Right ventricle myocardium inferior (tissue), 1 donor: ENCODE measurements around the gene ADGRA1. TPM values are rescaled to one million over a fixed set of nuclear protein-coding genes. Genes with fewer than 3 reads are reported as not detected.
"Not testable (repeated sequence)": the region's sequence is repeated elsewhere in the genome, so short reads cannot be mapped to it uniquely, and the experiment has no call there.

Experiments
- ATAC-seq: fragments of 200-7000 bp; cut with Tn5 transposase; one replicate; pipeline ENCODE4 v1.9.1; 2020; ENCODE audit warnings: mild to moderate bottlenecking, moderate library complexity
- DNase-seq: peaks from one replicate; pipeline ENCODE4 v3.0.0; 2021; ENCODE audit errors: missing footprints
- intact Hi-C: fragments of 100-400 bp; cut with DNase I; formaldehyde crosslinking; loops from one replicate; pipeline ENCODE4 v1.11.0; 2022
- total RNA-seq: library from RNA; stranded (reverse); fragmentation: NEBNext Ultra II Directional; extraction: Animal tissue kit (Norgen Biotek cat#: 25700); gene quantifications from one replicate; pipeline ENCODE4 v1.2.1, GENCODE V29; 2021
- donor health status: DM: no; HTN: yes; CAD: no; lungs with severe emphysema.

ADGRA1 gene
- total RNA-seq, 1 donor from 2014 or later: not detected

DNA sequence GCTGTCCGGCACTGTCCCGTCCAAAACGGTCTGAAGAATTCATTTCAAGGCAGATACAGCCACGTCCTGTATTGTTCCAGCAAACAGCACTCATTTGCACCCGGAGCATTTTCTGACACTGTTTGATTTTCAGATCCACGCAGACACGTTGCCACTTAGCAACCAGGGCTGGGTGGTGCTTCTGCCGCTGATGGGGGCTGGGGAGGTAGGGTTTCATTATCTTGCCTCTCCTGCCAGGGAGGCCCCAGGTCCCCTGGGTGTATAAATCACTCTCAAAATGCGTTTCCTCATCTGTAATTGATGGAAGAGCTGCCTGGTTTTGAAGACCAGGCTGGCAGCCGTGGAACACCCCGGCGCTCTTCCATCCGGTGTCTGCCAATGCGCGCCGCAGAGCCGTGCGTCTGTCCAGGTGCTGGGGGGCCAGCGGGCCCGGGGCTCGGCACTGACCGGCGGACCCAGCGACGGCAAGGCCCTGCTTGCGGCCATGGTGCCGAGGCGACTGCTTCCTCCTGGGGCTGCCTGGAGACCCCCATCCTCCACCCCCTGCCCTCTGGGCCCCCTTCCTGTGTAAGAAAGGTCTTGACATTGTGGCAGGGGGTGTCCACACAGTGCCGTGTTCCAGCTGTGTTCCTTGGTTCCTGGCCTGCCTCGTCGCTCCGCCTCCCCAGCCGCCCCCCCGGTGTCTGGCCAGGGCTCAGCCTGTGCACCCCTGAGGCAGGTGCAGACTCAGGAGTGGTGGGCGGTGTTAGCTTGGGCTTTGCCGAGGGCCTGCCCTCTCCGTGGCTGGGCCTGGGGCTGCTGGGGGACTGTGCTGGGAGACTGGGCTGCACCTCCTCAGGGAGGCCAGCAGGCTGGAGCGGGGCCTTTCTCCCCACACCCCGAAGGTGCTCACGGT is 16.6 kb downstream of the ADGRA1 start:
- intact Hi-C loops: no loop called here
- ATAC-seq (no peak), DNase-seq (no peak)

GRCh38 chr10:133104963-133105640 is 17.4 kb downstream of the ADGRA1 start:
- intact Hi-C loops: no loop called here
- DNase-seq (no peak), ATAC-seq (no peak)

DNA sequence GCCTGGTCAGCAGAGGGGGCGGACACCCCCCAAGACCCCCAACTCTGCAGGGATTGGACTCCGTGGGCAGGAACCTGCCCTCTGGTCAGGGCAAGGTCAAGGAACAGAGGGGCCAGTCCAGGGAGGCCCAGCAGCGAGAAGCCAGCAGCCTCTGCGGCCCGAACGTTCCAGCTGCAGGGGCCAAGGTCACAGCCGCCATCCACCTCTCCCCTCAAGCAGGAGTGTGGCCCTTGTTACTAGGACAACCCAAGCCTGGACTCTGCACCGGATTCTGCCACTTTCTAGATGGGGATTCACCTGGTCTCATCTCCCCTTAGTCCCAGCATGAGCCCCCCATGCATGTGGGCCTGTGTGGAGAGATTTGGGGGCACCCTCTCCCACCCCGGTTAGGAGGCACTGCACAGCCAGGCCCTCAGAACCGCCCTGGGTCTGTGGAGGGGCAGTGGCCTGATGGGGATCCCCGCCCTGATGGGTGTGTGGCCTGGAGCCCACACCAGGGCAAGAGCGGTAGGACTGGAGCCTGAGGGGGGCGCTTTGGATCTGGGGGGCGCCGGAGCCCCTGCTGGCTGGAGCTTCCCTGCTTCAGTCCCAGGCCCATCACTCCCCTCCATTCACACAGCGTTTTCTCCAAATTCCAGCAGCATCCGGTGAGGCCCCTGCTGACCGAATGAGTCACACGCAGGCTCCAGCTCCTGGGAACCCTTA is 18.1 kb downstream of the ADGRA1 start:
- ATAC-seq: no peak
- intact Hi-C loops: no loop called here
- no peak for DNase-seq

DNA sequence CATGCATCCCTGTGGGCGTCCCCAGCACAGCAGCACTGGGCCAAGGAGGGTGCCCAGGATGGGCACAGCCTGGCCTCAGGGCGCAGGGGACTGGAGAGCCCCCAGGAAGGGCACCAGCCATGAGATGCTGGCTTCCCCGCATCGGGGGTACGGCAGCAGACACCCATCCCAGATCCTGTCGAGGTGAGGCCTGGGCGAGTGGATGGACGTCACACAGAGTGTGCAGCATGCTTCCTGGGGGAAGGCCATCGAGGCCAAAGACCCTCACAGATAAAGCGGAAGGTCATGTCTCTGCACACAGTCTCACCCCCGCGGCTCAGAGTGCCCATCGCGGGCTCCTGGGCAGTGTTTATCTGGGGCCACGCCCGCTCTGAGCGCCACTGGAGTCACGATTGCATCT is 18.8 kb downstream of the ADGRA1 start:
- intact Hi-C loops: no loop called here
- DNase-seq (no peak), ATAC-seq (no peak)

DNA sequence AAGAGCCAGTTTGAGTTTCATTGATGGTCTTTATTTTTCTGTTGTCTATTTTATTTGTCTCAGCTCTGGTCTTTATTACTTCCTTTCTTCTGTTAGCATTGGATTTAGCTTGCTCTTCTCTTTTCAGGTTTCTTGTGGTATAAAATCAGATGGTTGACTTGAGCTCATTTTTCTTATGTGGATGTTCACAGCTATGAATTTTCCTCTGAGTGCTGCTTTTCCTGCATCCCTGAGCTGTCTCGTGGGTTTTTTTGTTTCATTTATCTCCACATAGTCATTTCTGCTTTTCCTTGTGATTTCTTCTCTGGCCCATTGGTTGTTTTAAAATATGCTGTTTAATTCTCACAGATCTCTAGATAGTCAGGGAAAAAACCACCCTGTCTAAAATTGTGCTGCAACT is 19.7 kb downstream of the ADGRA1 start:
- intact Hi-C loops: no loop called here
- ATAC-seq (no peak), DNase-seq (no peak)

DNA sequence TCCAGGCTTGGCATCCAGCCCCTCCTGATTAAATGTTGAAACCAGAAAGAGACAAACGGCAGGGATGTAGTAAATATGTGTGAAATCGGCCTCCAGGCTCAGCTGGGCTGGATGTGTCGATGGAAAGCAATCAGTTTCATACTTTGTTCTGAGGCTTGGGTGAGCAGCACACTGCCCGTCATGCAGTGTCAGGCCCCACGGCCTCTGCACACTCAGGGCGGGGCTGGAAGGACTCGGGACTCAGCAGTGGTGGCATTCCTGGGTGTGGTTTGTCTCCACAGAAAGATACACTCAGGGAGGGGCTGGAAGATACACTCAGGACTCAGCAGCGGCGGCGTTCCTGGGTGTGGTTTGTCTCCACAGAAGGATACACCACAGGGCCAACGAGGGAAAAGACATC is 22.0 kb downstream of the ADGRA1 start:
- intact Hi-C loops: no loop called here
- ATAC-seq (no peak), DNase-seq (no peak)

GRCh38 chr10:133110133-133110532 is 22.4 kb downstream of the ADGRA1 start:
- peak; percentile 33 for ATAC-seq
- intact Hi-C loops: no loop called here
- no peak for DNase-seq

GRCh38 chr10:133110609-133111275 is 23.0 kb downstream of the ADGRA1 start:
- DNase-seq (no peak), ATAC-seq (no peak)
- intact Hi-C loops: no loop called here

- intact Hi-C loops, ATAC-seq: not testable (repeated sequence)
- DNase-seq: peak; percentile 80
These were observed 23.9 kb downstream of the ADGRA1 start for GRCh38 chr10:133111640-133112039.

DNA sequence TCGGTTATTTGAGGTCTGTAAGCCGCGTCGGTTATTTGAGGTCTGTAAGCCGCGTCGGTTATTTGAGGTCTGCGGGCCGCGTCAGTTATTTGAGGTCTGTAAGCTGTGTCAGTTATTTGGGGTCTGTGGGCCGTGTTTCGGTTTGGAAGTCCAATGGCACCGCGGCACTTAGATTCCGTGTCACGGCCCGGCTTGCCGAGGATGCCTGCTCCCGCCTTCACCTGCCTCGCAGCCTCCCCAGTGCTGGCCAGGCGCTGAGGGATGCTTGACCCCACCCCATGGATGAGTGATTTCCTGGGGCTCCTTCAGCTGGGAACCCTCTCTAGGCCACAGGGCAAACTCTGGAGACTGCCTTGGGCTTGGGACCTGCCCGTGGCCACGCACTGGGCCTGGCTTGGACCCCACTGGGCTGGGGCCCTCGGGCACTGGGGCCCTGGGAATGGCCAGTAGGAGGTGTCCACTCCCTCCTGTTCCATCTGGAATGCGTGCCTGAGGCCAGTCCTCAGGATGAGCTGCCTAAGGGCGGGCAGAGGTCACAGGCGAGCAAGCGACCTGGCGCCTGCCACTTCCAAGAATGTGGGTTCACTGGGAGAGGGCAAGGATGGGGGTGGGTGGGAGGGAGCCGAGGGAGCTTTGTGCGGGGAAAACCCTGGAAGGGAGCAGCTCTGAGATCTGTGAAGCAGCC is 25.6 kb downstream of the ADGRA1 start:
- intact Hi-C loops: no loop called here
- ATAC-seq: no peak
- no peak for DNase-seq

DNA sequence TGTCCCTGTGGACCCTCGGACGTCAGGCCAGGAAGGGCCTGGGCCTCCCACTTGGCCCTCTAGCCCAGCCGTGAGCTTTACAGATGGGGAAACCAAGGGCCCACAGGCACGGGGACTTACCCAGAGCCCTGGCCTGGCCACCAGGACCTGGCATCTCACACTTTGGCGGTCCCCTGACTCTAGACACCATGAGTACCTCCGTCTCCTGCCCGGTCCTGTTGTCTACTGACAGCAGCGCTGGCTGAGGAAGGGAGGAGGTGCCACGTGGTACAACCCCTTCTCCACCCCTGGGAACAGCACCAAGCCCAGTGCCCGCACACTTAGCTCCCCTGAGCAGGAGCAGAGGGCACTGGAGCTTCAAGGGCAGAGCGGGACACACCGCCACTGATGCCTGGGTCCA is 26.1 kb downstream of the ADGRA1 start:
- ATAC-seq (no peak), DNase-seq (no peak)
- intact Hi-C loops: no loop called here

GRCh38 chr10:133114251-133114650 is 26.5 kb downstream of the ADGRA1 start:
- ATAC-seq: no peak
- no peak for DNase-seq
- intact Hi-C loops: no loop called here

- intact Hi-C loops: no loop called here
- DNase-seq (no peak), ATAC-seq (no peak)
These were observed 27.2 kb downstream of the ADGRA1 start for GRCh38 chr10:133114726-133115452.

DNA sequence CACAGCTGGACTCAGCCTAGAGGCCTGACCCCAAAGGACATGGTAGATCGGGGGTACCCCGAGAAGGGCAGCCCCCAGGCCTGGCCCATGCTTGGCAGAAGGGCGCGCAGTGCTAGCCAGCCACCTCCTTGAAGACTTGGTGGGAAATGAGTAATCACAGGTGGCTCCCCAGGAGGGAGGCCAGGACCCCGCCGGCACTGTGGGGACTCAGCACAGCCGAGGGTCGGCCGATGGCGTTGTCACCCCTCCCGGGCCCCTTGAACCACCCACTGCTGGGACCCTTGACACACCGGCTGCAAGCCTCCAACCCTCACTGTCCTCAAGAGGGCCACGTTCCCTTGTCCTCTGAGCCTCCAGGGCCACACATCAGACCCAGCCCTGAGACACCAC is 27.7 kb downstream of the ADGRA1 start:
- ATAC-seq (no peak), DNase-seq (no peak)
- intact Hi-C loops: no loop called here

- intact Hi-C loops: no loop called here
- no peak for ATAC-seq
- no peak for DNase-seq
These were observed 28.3 kb downstream of the ADGRA1 start for GRCh38 chr10:133115976-133116375.

GRCh38 chr10:133116455-133116854 is 28.7 kb downstream of the ADGRA1 start:
- no peak for ATAC-seq
- intact Hi-C loops: no loop called here
- no peak for DNase-seq

DNA sequence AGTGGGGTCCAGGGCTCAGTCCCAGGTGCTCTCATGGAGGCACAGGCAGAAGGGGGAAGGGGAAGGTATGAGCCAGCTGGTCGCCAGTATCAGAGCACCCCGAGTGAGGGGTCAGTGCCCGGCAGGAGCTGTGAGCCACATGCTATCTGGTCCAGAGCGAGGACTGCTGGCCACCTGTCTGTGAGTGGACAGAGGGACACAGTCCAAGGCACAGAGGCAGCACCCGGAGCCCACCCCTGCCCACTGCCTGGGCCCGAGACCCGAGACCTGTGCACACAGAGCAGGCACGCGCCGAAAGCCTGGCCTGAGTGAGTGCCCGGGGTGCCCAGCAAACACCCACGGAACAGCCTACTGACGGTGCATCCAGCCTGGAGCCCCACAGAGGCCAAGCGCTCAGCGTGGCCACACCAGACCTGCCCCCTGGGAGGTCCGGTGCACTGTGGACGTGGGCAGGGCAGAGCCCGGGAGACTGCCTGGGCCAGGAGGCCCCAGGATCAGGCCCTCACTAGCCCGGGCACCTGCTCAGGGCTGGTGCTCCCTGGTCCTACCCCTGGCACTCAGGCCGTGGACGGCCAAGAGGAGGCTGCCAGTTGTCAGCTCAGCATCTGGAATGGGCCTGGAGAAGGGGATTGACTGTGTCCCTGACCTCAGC is 29.4 kb downstream of the ADGRA1 start:
- DNase-seq (no peak), ATAC-seq (peak; percentile 45)
- intact Hi-C loops: no loop called here

- DNase-seq (no peak), ATAC-seq (peak; percentile 65)
- intact Hi-C loops: no loop called here
These were observed 30.0 kb downstream of the ADGRA1 start for GRCh38 chr10:133117688-133118071.
